Body of pancreas (tissue), 4 donors: Measurements from ENCODE around the gene CAMTA1. TPM values are rescaled to one million over a fixed set of nuclear protein-coding genes. Genes with fewer than 3 reads are reported as not detected.

Source experiments
- ATAC-seq: fragments of 150-250 bp; one replicate; pipeline ENCODE4 v1.9.1; 2016
- DNase-seq, 4 donors: peaks; one replicate each; pipeline ENCODE4 v3.0.0-alpha.2; 2019
- H3K27ac ChIP-seq, 4 donors: fragments of 200-600 bp; sonication (generic); 1 replicate in 3 of 4; 2 replicates in 1 of 4; pipeline versions ENCODE4 v1.5.1 to v1.6.1; 2016 to 2019; ENCODE audit warnings: mild to moderate bottlenecking in 1 of 4, mixed read lengths in 1 of 4, moderate library complexity in 1 of 4
- H3K27me3 ChIP-seq, 2 donors: fragments of 200-600 bp; sonication (generic); one replicate each; pipeline ENCODE4 v1.6.0; 2016; ENCODE audit warnings: mild to moderate bottlenecking in 1 of 2
- H3K36me3 ChIP-seq, 2 donors: fragments of 200-600 bp; sonication (generic); replicated peaks in 1 of 2; 2 replicates each; pipeline ENCODE4 v1.5.1; 2016; ENCODE audit warnings: low read depth in 2 of 2; ENCODE audit not compliant: insufficient read depth in 1 of 2
- H3K4me1 ChIP-seq: fragments of 200-600 bp; sonication (generic); one replicate; pipeline ENCODE4 v1.6.0; 2016
- H3K4me3 ChIP-seq, 2 donors: fragments of 200-600 bp; sonication (generic); 1 replicate in 1 of 2; 2 replicates in 1 of 2; pipeline ENCODE4 v1.5.1; 2016 to 2019
- H3K9me3 ChIP-seq, 3 donors: fragments of 200-600 bp; sonication (generic); 1 replicate in 2 of 3; 2 replicates in 1 of 3; pipeline ENCODE4 v1.5.1; 2016
- CTCF ChIP-seq, 7 experiments: fragments of 450-650 bp in 4 of 7; fragments of 200-600 bp in 3 of 7; sonication (generic) in 3 of 7; IDR thresholded peaks; one replicate each; pipeline ENCODE4 v1.5.1; 2016 to 2019; ENCODE audit warnings: antibody characterized with exemption in 7 of 7
- POLR2A ChIP-seq, 3 donors: fragments of 450-650 bp; IDR thresholded peaks; one replicate each; pipeline ENCODE4 v1.6.1; 2016; ENCODE audit warnings: antibody characterized with exemption in 3 of 3, mild to moderate bottlenecking in 2 of 3
- WGBS, 2 donors: methylation state at CpG; one replicate each; pipeline ENCODE4 v1.1.5; 2017; 5-methylcytosine and 5-hydroxymethylcytosine counted together
- intact Hi-C: fragments of 100-400 bp; cut with DNase I; formaldehyde crosslinking; loops from one replicate; pipeline ENCODE4 v1.15.1; 2023
- total RNA-seq, 2 donors: library from RNA; depleted of rRNA; stranded (reverse); fragments of >200 nt; gene quantifications; one replicate each; pipeline ENCODE4 v1.1.0, GENCODE V29; 2016

The CAMTA1 gene
- total RNA-seq, 2 donors from 2014 or later = 36.3 to 59.7 TPM

GRCh38 chr1:6996866-6997265, 211.6 kb downstream of the CAMTA1 start:
- Histone ChIP-seq H3K9me3 (no peaks in the 10 kb centered on the region), H3K4me3 (no peak overlapping the region), H3K27ac (no peak overlapping the region), H3K27me3 (no peaks in the 10 kb centered on the region), H3K4me1 (no peaks in the 10 kb centered on the region), H3K36me3 (no peaks in the 10 kb centered on the region)
- ATAC-seq = no peak
- no peak for DNase-seq
- 65 to 72% methylated on average over 10 of the region's 10 CpGs for WGBS, 2 donors
- intact Hi-C loops = no loop called here
- TF ChIP-seq POLR2A (IDR thresholded peaks at IDR 0.05) (no peak), CTCF (IDR thresholded peaks at IDR 0.05) (no peak)

GRCh38 chr1:6998267-6998666, 213.0 kb downstream of the CAMTA1 start:
- 29 to 30% methylated on average over 10 of the region's 10 CpGs for WGBS, 2 donors
- Histone ChIP-seq H3K4me3 (no peak overlapping the region), H3K27ac (no peak overlapping the region), H3K9me3 (no peaks in the 10 kb centered on the region), H3K4me1 (no peaks in the 10 kb centered on the region), H3K27me3 (no peaks in the 10 kb centered on the region), H3K36me3 (no peaks in the 10 kb centered on the region)
- ATAC-seq (peak; percentile 79), DNase-seq (peak; percentile 50 to 82 (median 66))
- intact Hi-C loops = no loop called here
- TF ChIP-seq CTCF (IDR thresholded peaks at IDR 0.05) = peak in 5 of 7 experiments; percentile 17 to 73 (median 50)
- TF ChIP-seq POLR2A (IDR thresholded peaks at IDR 0.05) = no peak

- intact Hi-C loops = no loop called here
- 79 to 93% methylated on average over 6 of the region's 6 CpGs for WGBS, 2 donors
- no peaks in the 10 kb centered on the region for H3K36me3 ChIP-seq
Measured at GRCh38 chr1:6999826-7000225, 214.6 kb downstream of the CAMTA1 start.

GRCh38 chr1:7000720-7001119, 215.5 kb downstream of the CAMTA1 start:
- no peaks in the 10 kb centered on the region for H3K9me3 ChIP-seq
- TF ChIP-seq CTCF (IDR thresholded peaks at IDR 0.05) (no peak), POLR2A (IDR thresholded peaks at IDR 0.05) (no peak)
- H3K36me3 ChIP-seq = no peaks in the 10 kb centered on the region
- no peaks in the 10 kb centered on the region for H3K4me1 ChIP-seq
- H3K4me3 ChIP-seq = no peak overlapping the region
- WGBS, 2 donors = 83 to 86% methylated on average over 3 of the region's 3 CpGs
- H3K27me3 ChIP-seq = no peaks in the 10 kb centered on the region
- H3K27ac ChIP-seq = no peak overlapping the region
- intact Hi-C loops = no loop called here
- no peak for ATAC-seq
- no peak for DNase-seq

More at GRCh38 chr1:6999826-7000225, 214.6 kb downstream of the CAMTA1 start:
- H3K4me1 ChIP-seq = no peaks in the 10 kb centered on the region
- no peak for TF ChIP-seq CTCF (IDR thresholded peaks at IDR 0.05)
- no peak for TF ChIP-seq POLR2A (IDR thresholded peaks at IDR 0.05)
- H3K9me3 ChIP-seq = no peaks in the 10 kb centered on the region
- no peak overlapping the region for H3K27ac ChIP-seq
- DNase-seq = no peak
- ATAC-seq = no peak
- H3K27me3 ChIP-seq = no peaks in the 10 kb centered on the region
- no peak overlapping the region for H3K4me3 ChIP-seq

GRCh38 chr1:7002728-7003127, 217.5 kb downstream of the CAMTA1 start:
- no peaks in the 10 kb centered on the region for H3K27me3 ChIP-seq
- WGBS, 2 donors = 90 to 93% methylated on average over 8 of the region's 8 CpGs
- no peaks in the 10 kb centered on the region for H3K9me3 ChIP-seq
- H3K36me3 ChIP-seq = no peaks in the 10 kb centered on the region
- intact Hi-C loops = no loop called here
- ATAC-seq (no peak), DNase-seq (no peak)
- no peak for TF ChIP-seq POLR2A (IDR thresholded peaks at IDR 0.05)
- no peak for TF ChIP-seq CTCF (IDR thresholded peaks at IDR 0.05)
- H3K4me3 ChIP-seq = no peak overlapping the region
- H3K4me1 ChIP-seq = no peaks in the 10 kb centered on the region
- H3K27ac ChIP-seq = no peak overlapping the region
